DND-41 (cell line): ENCODE data around the gene C14orf180.

Experiments
- ATAC-seq: fragments of 200-7000 bp; cut with Tn5 transposase; 3 replicates; pipeline ENCODE4 v1.9.1; 2021; ENCODE audit warnings: low read depth; ENCODE audit not compliant: insufficient read depth
- DNase-seq: peaks from one replicate; pipeline ENCODE4 v3.0.0-alpha.2; 2020
- H2AFZ ChIP-seq: 2 replicates; pipeline ENCODE4 v1.6.0; 2012; ENCODE audit warnings: low read depth, low read length
- H3K27ac ChIP-seq: 2 replicates; pipeline ENCODE4 v1.5.1; 2012; ENCODE audit warnings: low read length, inconsistent platforms
- H3K27me3 ChIP-seq: fragments of 200-600 bp; sonication (generic); 2 replicates; pipeline ENCODE4 v1.6.0; 2012; ENCODE audit warnings: low read length, mild to moderate bottlenecking, inconsistent platforms; ENCODE audit not compliant: insufficient read depth, poor library complexity
- H3K36me3 ChIP-seq: 2 replicates; pipeline ENCODE4 v1.5.1; 2012; ENCODE audit warnings: low read length, inconsistent platforms; ENCODE audit not compliant: insufficient read depth
- H3K4me1 ChIP-seq: 2 replicates; pipeline ENCODE4 v1.5.1; 2012; ENCODE audit warnings: mild to moderate bottlenecking, low read length; ENCODE audit not compliant: insufficient read depth
- H3K4me2 ChIP-seq: 2 replicates; pipeline ENCODE4 v1.6.0; 2012; ENCODE audit warnings: mild to moderate bottlenecking, moderate library complexity, low read length, inconsistent platforms; ENCODE audit not compliant: insufficient read depth
- H3K4me3 ChIP-seq, 2 experiments: fragments of 200-600 bp in 1 of 2; shearing (Covaris generic) in 1 of 2; 2 replicates each; pipeline ENCODE4 v1.5.1; 2012 to 2016; ENCODE audit warnings: inconsistent platforms in 2 of 2, low read length in 2 of 2, mild to moderate bottlenecking in 2 of 2, low read depth in 1 of 2, moderate library complexity in 1 of 2
- H3K79me2 ChIP-seq: 2 replicates; pipeline ENCODE4 v1.6.0; 2012; ENCODE audit warnings: low read length, inconsistent platforms; ENCODE audit not compliant: insufficient read depth
- H3K9ac ChIP-seq: 2 replicates; pipeline ENCODE4 v1.6.0; 2012; ENCODE audit warnings: low read depth, mild to moderate bottlenecking, inconsistent platforms, low read length, moderate library complexity
- H3K9me3 ChIP-seq: 2 replicates; pipeline ENCODE4 v1.5.1; 2012; ENCODE audit warnings: low read length, moderate library complexity, mild to moderate bottlenecking, inconsistent platforms; ENCODE audit not compliant: insufficient read depth, severe bottlenecking
- H4K20me1 ChIP-seq: 2 replicates; pipeline ENCODE4 v1.6.0; 2012; ENCODE audit warnings: low read length; ENCODE audit not compliant: insufficient read depth
- EZH2 ChIP-seq: IDR thresholded peaks from 3 replicates; pipeline ENCODE4 v1.6.1; 2012; ENCODE audit warnings: borderline replicate concordance, low read depth, mild to moderate bottlenecking, moderate library complexity, low read length, inconsistent platforms; ENCODE audit not compliant: severe bottlenecking
- TF ChIP-seq, protein P1 (sequence below): IDR thresholded peaks from 2 replicates; pipeline ENCODE4 v1.5.1; 2012; ENCODE audit warnings: borderline replicate concordance, low read length, moderate library complexity, mild to moderate bottlenecking; ENCODE audit not compliant: poor library complexity, severe bottlenecking; ENCODE audit errors: extremely low read depth

C14orf180 gene

GRCh38 chr14:104532191-104532555 lies 47.4 kb upstream of the C14orf180 start:
- no peak overlapping the region for H3K4me2 ChIP-seq
- no peak overlapping the region for H3K4me3 ChIP-seq
- no peak overlapping the region for H3K27ac ChIP-seq
- no peaks in the 10 kb centered on the region for H4K20me1 ChIP-seq
- H3K36me3 ChIP-seq: no peaks in the 10 kb centered on the region
- ATAC-seq (no peak), DNase-seq (no peak)
- no peaks in the 10 kb centered on the region for H3K4me1 ChIP-seq
- H3K9me3 ChIP-seq: peaks cover 4% of the 10 kb centered on the region
- no peaks in the 10 kb centered on the region for H3K79me2 ChIP-seq
- TF ChIP-seq, protein P1, sequence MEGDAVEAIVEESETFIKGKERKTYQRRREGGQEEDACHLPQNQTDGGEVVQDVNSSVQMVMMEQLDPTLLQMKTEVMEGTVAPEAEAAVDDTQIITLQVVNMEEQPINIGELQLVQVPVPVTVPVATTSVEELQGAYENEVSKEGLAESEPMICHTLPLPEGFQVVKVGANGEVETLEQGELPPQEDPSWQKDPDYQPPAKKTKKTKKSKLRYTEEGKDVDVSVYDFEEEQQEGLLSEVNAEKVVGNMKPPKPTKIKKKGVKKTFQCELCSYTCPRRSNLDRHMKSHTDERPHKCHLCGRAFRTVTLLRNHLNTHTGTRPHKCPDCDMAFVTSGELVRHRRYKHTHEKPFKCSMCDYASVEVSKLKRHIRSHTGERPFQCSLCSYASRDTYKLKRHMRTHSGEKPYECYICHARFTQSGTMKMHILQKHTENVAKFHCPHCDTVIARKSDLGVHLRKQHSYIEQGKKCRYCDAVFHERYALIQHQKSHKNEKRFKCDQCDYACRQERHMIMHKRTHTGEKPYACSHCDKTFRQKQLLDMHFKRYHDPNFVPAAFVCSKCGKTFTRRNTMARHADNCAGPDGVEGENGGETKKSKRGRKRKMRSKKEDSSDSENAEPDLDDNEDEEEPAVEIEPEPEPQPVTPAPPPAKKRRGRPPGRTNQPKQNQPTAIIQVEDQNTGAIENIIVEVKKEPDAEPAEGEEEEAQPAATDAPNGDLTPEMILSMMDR: no peak
- TF ChIP-seq EZH2: no peak
- H2AFZ ChIP-seq: no peak overlapping the region
- no peaks in the 10 kb centered on the region for H3K27me3 ChIP-seq
- H3K9ac ChIP-seq: no peak overlapping the region

DNA sequence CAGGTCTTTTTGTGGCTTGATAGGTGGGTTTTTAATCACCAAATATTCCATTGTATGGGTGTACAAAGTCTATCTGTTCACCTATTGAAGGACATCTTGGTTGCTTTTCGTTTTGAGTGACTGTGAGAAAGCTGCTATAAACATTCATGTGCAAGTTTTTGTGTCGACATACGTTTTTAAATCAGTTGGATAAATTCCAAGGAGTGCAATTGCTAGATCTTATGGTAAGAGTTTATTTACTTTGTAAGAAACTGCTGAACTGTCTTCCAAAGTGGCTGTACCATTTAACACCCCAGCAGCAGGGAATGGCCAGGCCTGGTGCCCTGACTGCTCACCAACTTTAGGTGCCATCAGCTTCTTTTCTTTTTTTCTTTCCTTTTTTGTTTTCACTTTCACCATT lies 45.5 kb upstream of the C14orf180 start:
- TF ChIP-seq EZH2: no peak
- TF ChIP-seq, protein P1: no peak
- ATAC-seq (no peak), DNase-seq (no peak)
- Histone ChIP-seq H4K20me1 (no peaks in the 10 kb centered on the region), H2AFZ (no peak overlapping the region), H3K27ac (no peak overlapping the region), H3K36me3 (no peaks in the 10 kb centered on the region), H3K79me2 (no peaks in the 10 kb centered on the region), H3K9ac (no peak overlapping the region), H3K4me3 (no peak overlapping the region), H3K27me3 (no peaks in the 10 kb centered on the region), H3K4me1 (no peaks in the 10 kb centered on the region), H3K9me3 (no peaks in the 10 kb centered on the region), H3K4me2 (no peak overlapping the region)

GRCh38 chr14:104536942-104537612 lies 42.5 kb upstream of the C14orf180 start:
- H3K4me2 ChIP-seq: no peak overlapping the region
- H4K20me1 ChIP-seq: no peaks in the 10 kb centered on the region
- ATAC-seq: no peak
- H3K4me3 ChIP-seq: no peak overlapping the region
- H3K27ac ChIP-seq: no peak overlapping the region
- no peaks in the 10 kb centered on the region for H3K9me3 ChIP-seq
- H3K79me2 ChIP-seq: no peaks in the 10 kb centered on the region
- no peak overlapping the region for H3K9ac ChIP-seq
- no peak for TF ChIP-seq EZH2
- TF ChIP-seq, protein P1: no peak
- no peaks in the 10 kb centered on the region for H3K36me3 ChIP-seq
- H3K27me3 ChIP-seq: peaks cover 3% of the 10 kb centered on the region
- no peak overlapping the region for H2AFZ ChIP-seq
- no peak for DNase-seq
- H3K4me1 ChIP-seq: no peaks in the 10 kb centered on the region
